Measurements from ENCODE around the gene ADGRF4.

The ADGRF4 gene

DNA sequence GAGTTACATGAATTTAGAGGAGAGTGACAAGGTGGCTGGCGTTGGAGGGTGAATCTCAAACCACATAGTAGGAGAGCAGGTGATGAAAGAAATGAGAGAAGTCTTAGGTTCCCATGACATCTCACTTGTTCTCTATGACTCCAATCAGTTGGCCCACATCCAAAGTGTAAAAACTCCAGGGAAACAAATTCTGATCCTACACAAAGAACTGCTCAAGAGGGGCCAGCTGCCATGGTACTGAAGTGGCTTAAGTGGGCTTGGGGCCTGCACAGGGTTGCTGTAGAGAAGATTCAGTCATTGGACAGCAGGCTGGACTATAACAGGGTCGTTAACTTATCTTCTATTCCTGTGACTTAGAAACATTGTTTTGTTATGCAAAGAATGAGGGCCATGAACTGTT is 7.6 kb upstream of the ADGRF4 start:
- no peak for TF ChIP-seq CTCF (IDR thresholded peaks at IDR 0.05; ENCODE audit: low read depth, low read length)
- no peak overlapping the region for H3K4me3 ChIP-seq (ENCODE audit: low read depth, low read length)
- in situ Hi-C loops (cut with HindIII; ENCODE audit: low sequenced_read_pairs) = no loop called here
- DNase-seq (ENCODE audit: low read depth, low spot score) = no peak

DNA sequence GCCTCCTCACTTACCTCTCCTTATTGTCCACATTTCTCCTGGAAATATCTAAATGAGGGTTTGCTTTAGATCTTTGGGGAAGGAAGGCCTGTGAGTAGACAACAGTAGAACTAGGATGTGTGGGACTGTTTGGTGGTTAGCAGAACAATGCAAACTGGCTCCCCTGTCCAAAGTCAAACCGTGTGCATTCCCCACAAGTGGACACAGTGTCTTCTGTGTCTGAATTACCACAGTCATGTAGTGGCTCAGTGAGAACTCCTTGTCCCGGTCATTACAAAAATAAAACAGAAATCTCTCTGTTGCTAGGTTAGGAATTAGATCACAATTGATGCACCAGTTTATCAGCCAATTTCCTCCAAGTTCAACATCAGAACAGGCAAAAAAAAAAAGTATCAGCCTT is 455 bp upstream of the ADGRF4 start:
- in situ Hi-C loops (cut with HindIII; ENCODE audit: low sequenced_read_pairs) = no loop called here
- no peak for TF ChIP-seq CTCF (IDR thresholded peaks at IDR 0.05; ENCODE audit: low read depth, low read length)
- DNase-seq (ENCODE audit: low read depth, low spot score) = no peak
- no peak overlapping the region for H3K4me3 ChIP-seq (ENCODE audit: low read depth, low read length)

GRCh38 chr6:47700053-47700452 is 1.7 kb downstream of the ADGRF4 start:
- no peak overlapping the region for H3K4me3 ChIP-seq (ENCODE audit: low read depth, low read length)

DNA sequence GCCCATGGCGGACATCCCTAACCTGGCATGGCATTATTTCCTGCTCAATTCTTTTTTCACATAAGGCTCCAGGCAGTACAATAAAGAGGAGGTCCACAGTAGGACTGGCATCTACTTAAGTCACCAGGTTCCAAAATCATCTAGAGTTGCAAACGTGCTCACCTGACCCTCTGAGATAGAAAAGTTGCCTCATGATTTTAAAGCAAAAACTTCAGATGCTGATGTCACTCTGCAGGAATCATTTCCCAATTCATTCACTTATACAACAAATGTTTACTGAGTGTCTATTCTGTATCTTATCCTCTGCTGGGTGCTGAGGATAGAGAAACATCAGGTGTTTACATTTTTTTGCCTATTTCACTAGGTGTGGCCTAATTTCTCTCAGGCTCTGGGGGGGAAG is 2.2 kb downstream of the ADGRF4 start:
- in situ Hi-C loops (cut with HindIII; ENCODE audit: low sequenced_read_pairs) = no loop called here
- no peak overlapping the region for H3K4me3 ChIP-seq (ENCODE audit: low read depth, low read length)
- no peak for DNase-seq (ENCODE audit: low read depth, low spot score)
- no peak for TF ChIP-seq CTCF (IDR thresholded peaks at IDR 0.05; ENCODE audit: low read depth, low read length)

More at GRCh38 chr6:47700053-47700452, 1.7 kb downstream of the ADGRF4 start:
- in situ Hi-C loops (cut with HindIII; ENCODE audit: low sequenced_read_pairs) = no loop called here
- TF ChIP-seq CTCF (IDR thresholded peaks at IDR 0.05; ENCODE audit: low read depth, low read length) = no peak
- DNase-seq (ENCODE audit: low read depth, low spot score) = peak; percentile 23

- TF ChIP-seq CTCF (IDR thresholded peaks at IDR 0.05; ENCODE audit: low read depth, low read length) = no peak
- in situ Hi-C loops (cut with HindIII; ENCODE audit: low sequenced_read_pairs) = no loop called here
- DNase-seq (ENCODE audit: low read depth, low spot score) = no peak
- no peak overlapping the region for H3K4me3 ChIP-seq (ENCODE audit: low read depth, low read length)
Observed at GRCh38 chr6:47701363-47701762, 3.0 kb downstream of the ADGRF4 start.

GRCh38 chr6:47709160-47709559 is 10.8 kb downstream of the ADGRF4 start:
- in situ Hi-C loops (cut with HindIII; ENCODE audit: low sequenced_read_pairs) = no loop called here
- no peak for TF ChIP-seq CTCF (IDR thresholded peaks at IDR 0.05; ENCODE audit: low read depth, low read length)
- no peak overlapping the region for H3K4me3 ChIP-seq (ENCODE audit: low read depth, low read length)
- DNase-seq (ENCODE audit: low read depth, low spot score) = no peak

GRCh38 chr6:47710295-47710694 is 11.9 kb downstream of the ADGRF4 start:
- in situ Hi-C loops (cut with HindIII; ENCODE audit: low sequenced_read_pairs) = no loop called here
- no peak overlapping the region for H3K4me3 ChIP-seq (ENCODE audit: low read depth, low read length)
- no peak for TF ChIP-seq CTCF (IDR thresholded peaks at IDR 0.05; ENCODE audit: low read depth, low read length)
- DNase-seq (ENCODE audit: low read depth, low spot score) = no peak
